NOMO-1 treated with dmso at 0.1 percent for 144 hours (cell line): ENCODE data around the gene GRAMD1C.
"Not testable (repeated sequence)": the region's sequence is repeated elsewhere in the genome, so short reads cannot be mapped to it uniquely, and the experiment has no call there.

ENCODE experiments used
- DNase-seq: peaks from one replicate; lab custom pipeline; 2025; ENCODE audit not compliant: unreplicated experiment; lab: John Stamatoyannopoulos, UW

GRAMD1C gene

DNA sequence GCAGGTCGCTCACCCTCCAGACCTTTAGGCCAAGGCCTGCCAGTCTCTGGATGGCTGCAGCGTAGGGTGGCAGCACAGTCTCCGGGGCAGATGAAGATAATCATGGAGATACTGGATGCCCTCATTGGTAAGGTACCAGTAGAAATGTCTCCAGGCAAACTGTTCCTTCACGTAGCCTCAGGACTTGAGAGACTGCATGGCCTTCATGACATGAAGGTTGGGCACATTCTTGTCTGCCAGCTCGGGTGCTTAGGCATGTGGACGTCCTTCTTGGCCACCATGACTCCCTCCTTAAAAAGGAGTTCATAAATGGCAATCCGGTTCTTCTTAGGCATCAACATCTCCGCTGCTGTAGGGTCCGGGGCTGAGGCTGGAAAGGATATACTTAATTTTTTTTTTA, 11.8 kb downstream of the GRAMD1C start:
- DNase-seq = not testable (repeated sequence)

DNA sequence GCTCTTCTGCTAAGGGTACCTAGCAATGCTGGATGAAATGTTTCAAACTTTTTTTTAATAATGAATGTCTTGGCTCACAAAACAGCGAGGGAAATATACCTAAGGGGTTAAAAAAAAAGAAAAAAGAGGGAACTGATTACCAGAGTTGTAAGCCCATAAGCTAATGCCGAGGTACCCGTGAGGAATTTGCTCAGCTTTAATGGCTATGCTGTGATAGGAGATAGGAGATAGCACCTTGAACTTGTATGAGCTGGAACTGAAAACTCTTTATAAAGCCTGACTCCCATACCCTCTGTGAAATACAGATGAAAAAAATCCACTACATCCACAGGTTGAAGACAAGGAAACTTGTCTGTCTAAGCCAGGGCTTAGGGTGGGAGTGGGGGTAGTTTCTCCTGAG, 13.9 kb downstream of the GRAMD1C start:
- DNase-seq = no peak

DNA sequence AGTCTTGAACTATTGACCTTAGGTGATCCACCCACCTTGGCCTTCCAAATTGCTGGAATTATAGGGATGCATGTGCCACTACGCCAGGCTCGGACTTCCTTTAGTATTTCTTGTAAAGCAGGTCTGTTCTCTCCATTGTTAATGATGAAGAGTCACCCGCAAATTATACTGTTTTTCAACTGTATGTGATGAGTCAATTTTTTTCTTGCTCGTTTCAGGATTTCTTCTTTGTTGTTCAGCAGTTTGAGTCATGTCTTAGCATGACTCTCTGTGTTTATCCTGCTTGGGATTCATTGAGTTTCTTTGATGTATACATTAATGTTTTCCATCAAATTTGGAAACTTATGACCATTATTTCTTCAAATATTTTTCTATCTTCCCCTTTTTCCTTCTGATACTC, 28.9 kb downstream of the GRAMD1C start:
- DNase-seq = no peak

DNA sequence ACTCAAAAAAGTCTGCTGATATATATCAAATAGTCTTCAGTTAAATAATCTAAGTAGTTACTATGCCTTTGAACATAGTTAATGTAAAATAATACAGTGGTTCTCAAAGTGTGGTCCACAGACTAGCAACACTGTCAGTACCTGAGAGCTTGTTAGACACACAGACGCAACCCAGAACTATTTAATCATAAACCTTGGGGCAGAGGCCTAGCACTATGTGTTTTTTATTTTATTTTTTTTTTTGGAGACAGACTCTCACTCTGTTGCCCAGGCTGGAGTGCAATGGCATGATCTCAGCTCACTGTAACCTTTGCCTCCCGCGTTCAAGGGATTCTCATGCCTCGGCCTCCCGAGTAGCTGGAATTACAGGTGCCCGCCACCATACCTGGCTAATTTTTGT, 34.7 kb downstream of the GRAMD1C start:
- no peak for DNase-seq

DNA sequence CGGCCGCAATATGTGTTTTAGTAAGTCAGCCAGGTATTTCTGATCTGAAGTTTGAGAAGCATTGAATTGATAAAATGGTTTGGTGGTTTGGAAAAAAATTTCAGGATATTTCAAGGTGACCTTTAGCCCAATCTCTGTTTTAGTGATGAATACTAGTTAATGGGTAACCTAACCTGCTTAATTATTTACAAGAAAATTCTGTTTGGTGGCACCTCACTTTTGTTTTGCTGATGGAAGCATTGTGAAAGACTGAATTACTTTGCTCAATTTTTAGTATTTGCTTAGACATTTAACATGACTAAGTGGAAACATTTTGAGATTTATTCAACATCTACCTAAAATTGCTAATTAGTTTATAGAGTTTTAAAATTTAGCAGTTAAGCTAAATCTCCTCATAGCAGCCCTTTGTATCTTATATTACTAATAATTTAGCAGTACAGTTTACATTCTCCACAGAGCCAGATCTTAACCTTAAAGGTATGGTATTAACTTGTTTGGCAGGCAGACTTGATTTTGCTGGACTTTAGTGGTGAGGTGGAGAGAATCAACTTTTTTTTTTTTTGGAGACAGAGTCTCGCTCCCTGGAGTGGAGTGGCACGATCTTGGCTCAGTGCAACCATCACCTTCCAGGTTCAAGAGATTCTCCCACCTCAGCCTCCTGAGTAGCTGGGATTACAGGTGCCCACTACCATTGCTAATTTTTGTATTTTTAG, 35.4 kb downstream of the GRAMD1C start:
- no peak for DNase-seq

DNA sequence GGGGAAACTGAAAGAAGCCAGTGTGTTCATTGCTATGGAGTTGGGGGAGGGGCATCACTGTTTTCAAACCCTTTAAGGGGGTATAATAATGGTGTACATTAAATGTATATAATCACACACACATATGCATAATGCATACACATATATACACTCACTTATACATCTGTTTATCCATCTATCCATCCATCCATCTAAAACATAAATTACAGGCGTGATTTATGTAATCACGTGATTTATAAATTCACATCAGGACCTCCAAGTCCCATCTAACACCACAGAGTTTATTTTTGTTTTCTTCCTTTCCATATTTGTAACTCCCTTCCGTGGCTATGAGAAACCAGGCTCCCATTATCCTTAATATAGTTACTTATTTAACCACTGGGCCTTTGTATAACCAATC, 39.8 kb downstream of the GRAMD1C start:
- no peak for DNase-seq

DNA sequence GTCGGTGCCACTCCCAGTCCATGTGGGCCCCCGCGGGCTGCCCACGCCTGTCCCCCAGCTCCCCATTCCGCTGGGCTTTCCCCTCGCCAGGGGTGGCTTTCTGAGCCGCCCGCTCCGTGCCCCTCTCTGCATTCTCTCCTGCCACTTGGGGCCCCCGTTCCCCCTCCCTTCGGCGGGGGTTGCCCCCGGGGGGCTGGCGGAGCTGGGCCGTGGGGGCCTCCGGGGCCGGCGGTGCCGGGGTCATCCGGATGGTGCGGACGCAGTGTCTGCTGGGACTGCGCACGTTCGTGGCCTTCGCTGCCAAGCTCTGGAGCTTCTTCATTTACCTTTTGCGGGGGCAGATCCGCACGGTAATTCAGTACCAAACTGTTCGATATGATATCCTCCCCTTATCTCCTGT, 46.5 kb downstream of the GRAMD1C start:
- DNase-seq = no peak

DNA sequence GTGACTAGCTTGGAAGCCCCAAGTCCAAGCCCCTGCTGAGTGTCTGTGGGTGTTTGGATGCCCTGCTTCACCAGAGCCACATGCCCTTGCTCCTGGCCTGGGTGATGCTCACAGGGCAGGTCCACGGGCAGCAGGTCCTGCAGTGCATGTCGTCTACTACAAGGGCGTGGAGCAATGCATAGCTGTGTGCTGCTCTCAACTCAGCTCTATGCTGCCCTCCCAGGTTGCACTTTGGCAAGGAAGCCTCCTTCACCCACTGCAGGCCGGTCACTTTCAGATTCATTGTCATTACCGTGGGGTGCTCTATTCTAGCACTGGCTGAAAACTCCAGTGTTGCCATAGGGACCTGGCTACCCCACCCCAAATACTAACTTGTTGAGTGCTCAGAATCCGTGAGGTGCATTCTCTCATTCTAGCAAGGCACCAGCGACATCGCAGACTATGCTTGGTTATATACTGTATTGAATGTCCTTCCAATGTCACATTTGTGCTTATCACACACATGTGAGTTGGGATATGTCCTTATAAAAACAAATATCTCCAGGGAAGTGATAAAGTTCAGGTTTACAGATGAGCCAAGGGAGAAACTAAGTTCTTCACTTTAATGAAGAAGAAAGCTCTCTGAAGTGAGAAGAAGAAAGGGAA, 51.8 kb downstream of the GRAMD1C start:
- DNase-seq = no peak

DNA sequence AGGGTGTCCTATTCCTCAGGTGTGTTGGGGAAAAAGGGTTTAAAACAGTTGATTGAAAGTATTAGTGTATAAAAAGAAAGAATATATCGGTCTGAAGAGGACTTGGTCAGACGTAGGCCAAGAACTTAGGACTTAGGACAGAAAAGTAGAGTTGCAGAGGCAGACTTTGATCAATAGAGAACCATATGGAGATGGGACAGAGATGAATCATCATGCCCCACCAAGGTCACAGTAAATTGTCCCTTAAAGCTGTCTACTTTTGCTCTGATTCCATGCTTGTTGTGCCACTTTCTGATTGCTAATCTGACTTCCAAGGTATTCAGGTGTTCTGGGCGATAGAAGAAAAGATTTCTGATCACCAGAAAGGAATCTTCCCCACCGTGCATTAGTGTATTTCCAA, 56.3 kb downstream of the GRAMD1C start:
- no peak for DNase-seq

DNA sequence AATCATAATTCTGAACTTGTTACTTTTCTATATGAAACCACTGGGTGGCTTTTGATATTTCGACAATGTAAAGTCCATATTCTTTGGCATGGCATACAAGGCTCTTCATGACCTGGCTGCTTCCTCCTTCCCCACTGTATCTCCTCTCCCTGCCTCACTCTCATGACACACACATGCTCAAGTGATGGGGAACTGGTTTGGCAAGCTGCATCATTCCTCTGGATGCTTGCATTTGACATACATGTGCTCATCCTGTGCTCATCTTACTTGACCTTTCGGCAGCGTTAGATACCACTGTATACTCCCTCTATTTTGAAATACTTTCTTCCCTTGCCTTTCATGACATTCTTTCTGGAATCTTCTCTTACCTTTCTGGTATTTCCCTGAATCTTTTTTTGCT, 57.4 kb downstream of the GRAMD1C start:
- no peak for DNase-seq

DNA sequence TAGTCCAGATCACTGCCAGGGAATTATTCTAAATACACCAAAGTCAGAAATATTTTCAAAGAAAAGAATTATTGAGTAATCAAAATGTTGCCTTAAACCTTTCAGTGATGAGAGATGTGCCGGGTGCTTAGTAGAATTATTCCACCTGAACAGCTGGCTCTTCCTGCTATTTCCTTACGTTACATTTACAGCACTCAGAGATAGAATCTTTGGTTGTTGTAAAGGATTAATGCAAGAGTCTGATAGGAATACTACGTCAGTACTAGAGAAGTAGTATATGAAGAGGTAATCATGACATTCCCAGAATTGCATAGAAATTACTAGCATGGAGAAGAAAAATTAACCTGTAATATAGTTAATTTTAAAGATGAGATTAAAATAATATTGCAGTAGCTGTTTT, 58.3 kb downstream of the GRAMD1C start:
- DNase-seq = no peak

DNA sequence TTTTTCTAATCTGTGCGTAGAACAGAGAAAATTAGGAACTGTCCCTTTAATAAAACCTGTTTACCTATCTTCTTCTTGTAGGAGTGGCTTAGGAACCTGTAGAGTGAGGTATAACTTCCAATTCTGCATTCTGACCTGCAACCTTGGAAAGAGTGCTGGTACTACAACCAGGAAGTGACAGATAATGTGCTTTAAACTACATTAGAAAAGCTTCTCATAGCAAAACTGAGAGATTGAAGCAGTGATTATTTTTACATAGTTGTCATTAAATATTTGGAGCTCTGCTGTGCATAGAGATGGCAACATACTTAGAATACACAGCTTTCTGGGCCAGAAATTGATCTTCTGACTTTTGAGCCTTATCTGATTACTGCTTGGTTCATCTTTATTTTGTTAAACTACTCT, 58.8 kb downstream of the GRAMD1C start:
- no peak for DNase-seq

DNA sequence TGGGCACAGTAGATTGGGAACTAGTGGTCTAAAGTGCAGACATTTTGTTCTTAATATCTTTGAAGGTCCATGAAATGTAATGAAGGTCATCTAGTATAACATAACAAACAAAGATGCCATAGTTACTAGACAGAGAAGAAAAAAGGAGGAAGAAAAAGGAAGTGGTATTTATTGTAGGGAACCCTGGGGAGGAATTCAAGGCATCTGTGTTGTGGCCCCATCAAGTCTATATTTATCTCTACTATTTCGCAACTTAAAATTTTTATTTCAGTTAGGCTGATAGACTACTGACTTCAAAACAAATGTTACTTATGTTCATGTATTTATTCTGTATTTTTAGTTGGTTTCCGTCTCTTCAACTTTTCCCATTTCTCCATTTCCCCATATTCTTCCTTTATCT, 60.3 kb downstream of the GRAMD1C start:
- DNase-seq = peak; percentile 56

DNA sequence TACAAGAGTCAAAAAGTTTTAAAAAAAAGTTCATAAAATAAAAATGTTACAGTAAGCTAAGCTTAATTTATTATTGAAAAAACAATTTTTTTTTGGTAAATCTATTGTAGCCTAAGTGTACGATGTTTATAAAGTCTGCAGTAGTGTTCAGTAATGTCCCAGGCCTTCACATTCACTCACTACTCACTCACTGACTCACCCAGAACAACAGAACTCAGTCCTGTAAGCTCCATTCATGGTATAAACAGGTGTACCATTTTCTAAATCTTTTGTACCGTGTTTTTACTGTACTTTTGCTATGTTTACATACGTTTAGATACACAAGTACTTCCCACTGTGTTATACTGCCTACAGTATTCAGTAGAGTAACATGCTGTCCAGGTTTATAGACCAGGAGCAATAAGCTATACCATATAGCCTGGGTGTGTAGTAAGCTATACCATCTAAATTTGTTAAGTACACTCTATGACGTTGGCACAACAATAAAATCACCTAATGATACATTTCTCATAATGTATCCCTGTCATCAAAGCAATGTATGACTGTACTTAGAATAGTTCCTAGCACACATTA, 68.1 kb downstream of the GRAMD1C start:
- no peak for DNase-seq

DNA sequence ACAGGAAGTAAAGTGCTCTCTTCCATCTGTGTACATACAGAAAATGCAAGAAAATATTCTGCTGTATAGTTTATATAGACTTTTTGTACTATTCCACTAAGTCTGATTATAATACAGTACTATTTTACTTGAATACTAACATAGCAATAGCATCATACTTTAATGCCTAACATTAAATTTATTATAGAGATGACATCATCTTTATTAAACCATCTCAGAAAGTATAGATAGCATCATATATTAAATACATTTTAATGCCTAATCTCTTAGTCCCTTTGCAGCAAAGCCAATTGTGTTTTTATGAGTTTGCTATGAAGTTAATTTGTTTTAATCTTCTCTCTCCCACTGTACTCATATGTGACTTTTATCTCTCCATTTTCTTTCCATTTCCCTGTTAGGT, 69.5 kb downstream of the GRAMD1C start:
- DNase-seq = no peak

DNA sequence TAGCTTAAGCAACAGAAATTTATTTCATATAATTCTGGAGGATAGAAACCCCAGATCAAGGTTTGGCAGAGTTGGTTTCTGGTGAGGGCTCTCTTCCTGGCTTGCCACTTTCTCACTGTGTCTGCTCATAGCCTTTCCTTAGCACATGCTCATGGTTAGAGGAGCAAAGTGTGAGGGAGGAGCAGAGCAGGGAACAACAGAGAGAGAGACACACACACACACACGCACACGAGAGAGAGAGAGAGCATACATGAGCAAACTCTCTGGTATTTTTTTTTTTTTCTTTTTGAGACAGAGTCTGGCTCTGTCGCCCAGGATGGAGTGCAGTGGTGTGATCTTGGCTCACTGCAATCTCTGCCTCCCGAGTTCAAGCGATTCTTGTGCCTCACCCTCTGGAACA, 72.4 kb downstream of the GRAMD1C start:
- no peak for DNase-seq

DNA sequence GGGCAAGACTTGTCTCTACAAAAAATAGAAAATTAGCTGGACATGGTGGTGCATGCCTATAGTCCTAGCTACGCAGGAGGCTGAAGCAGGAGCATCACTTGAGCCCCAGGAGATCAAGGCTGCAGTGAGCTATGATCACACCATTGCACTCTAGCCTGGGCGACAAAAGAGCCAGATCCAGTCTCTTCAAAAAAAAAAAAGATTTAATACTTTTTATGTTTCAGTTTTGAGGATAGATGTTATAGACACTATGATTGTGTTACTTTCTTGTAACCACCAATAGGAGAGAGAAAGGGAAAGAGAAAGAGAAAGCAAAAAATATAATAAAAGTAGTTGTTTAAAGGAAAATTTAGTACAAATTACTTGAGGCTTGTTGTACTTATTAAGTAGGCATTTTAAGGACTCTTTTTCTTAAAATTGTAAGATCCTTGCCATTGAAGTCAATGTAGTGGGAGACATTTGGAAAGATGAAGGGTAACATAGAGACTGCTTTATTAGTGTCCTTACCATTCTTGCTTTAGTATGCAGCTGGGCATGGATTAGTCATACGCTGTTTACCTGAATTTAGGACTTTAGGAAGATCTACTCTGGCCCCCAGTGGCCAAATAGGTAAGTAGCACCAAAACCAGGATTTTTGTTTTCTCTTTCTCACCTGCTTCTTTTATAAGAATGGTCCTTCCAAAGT, 74.1 kb downstream of the GRAMD1C start:
- DNase-seq = peak; percentile 26

DNA sequence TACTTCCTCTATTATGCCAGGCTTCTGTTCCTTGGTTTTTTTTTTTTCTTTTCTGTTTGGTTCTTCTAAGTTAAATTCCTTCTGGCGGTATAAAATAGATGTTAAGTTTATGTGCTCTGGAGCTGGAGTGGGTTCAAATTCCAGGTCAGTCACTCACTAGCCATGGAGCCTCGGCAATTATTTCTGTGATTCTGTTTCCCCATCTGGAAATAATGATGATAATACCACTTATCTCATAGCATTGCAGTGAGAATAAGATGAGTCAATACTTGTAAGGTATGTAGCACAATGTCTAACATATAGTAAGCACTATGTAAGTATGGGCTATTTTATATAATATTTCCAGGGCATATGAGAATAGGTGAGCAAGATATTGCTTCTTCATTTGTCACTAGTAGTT, 76.1 kb downstream of the GRAMD1C start:
- DNase-seq = no peak

DNA sequence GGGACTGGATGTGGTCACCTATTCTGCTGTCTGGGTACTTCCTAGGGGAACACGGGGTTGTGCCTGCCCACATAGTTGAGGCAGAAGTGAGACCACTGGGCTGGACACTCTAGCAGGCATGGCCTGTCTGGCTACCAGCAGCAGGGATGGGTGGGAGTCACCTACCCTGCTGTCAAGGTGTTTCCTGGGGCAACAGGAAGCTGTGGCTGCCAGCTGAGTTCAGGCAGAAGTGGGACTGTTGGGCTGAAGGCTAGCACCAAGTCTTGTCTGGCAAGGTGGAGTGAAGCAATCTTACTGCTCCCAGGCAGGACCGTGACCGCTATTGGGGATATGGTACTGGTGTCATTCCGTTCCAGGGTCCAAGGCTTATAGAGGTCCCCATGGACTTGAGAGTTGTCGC, 89.0 kb downstream of the GRAMD1C start:
- no peak for DNase-seq

DNA sequence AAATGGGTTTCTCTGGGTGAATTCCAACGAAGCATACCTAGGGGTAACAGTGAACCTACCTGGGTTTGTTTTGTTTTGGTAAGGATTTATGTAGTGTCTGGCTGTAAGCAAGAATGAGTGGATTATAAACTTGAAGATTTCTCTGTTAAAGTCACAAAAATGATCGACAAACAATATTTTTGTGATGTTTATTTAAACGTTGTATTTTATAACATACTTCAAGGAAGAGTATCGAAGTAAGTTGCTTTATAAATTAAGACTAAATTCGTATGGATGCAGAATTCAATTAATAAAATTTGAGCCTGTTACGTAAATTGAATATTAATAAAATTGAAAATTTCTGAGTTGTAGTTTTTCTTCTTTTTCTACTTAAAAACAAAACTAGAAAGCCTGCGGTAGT, 108.2 kb downstream of the GRAMD1C start:
- DNase-seq = no peak

DNA sequence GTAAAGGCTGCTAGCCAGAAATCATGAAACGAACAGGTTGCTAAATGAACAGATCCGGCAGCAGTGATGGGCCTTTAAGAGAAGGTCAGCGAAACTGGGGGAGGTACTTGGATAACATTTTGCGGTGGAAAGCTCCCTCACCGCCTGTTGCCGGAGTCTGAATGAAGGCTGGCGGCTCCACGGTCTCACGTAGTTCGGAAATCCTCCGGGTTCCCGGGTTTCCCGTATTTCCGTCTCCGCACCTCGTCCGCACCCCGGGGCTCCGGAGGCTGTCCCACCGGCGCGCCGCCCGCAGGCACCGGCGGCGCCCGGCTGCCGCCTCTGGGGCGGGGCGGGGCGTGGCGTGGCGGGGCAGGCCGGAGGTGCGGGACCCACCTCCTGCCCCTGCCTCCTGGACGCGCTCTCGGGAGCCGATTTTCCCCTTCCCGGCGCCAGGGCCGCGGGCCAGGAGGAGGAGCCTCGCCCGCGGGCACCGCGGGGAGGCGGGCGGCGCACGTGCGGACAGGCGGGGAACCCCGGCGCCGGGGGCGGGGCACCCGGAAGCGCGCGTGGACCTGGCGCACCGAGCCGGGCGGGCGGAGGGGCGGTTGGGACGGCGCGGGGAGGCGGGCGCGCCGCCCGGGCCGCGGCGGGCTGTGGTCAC, 108.9 kb downstream of the GRAMD1C start, which contains the start of gene ZDHHC23:
TSS of gene ZDHHC23 (plus strand) at position 642 of the 643 bp plus-strand sequence. CDS start 790 bp downstream, outside the sequence.
- peak; percentile 44 for DNase-seq
